Stromal cell of bone marrow (primary cell): ENCODE results near the gene UHRF1.
"Not testable (repeated sequence)": the region's sequence is repeated elsewhere in the genome, so short reads cannot be mapped to it uniquely, and the experiment has no call there.

ENCODE experiments used
- DNase-seq: peaks from one replicate; pipeline ENCODE4 v3.0.0-alpha.2; 2012; ENCODE audit warnings: low read depth

Gene UHRF1

GRCh38 chr19:4972509-4973230, 63.4 kb downstream of the UHRF1 start:
- DNase-seq = no peak

DNA sequence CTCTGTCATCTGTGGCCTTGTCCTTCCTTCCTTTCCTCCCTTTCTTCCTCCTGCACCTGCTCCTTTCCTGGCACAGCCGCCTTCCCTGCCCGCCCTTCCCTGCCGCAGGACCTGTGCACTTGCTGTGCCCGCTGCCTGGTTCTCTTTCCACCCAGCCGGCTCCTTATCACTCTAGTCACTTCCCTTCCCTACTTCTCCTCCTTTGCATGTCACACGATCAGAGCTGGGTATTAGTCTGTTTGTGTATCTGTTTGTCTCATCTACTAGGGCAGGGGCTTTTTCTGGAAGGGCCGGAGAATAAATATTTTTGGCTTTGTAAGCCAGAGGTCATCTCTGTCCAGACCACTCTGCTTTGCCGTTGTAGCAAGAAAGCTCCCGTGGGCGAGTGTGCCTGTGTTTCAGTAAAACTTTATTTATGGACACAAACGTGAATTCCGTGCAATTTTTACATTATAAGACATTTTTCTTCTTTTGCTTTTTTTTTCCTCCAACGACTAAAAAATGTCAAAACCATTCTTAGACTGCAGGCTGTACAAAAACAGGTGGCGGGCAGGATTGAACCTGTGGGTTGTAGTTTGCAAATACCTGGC, 65.7 kb downstream of the UHRF1 start:
- no peak for DNase-seq

DNA sequence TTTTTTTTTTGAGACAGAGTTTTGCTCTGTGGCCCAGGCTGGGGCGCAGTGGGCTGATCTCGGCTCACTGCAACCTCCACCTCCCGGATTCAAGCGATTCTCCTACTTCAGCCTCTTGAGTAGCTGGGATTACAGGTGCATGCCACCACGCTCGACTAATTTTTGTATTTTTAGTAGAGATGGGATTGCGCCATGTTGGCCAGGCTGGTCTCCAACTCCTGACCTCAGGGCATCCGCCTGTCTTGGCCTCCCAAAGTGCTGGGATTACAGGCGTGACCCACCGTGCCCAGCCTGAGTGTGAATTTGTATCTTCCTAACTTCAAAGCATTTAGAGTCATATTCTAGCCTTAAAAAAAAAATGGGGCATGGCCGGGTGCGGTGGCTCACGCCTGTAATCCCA, 66.3 kb downstream of the UHRF1 start:
- not testable (repeated sequence) for DNase-seq

- DNase-seq = peak; percentile 87
Measured at GRCh38 chr19:4976401-4977298, 67.3 kb downstream of the UHRF1 start.

DNA sequence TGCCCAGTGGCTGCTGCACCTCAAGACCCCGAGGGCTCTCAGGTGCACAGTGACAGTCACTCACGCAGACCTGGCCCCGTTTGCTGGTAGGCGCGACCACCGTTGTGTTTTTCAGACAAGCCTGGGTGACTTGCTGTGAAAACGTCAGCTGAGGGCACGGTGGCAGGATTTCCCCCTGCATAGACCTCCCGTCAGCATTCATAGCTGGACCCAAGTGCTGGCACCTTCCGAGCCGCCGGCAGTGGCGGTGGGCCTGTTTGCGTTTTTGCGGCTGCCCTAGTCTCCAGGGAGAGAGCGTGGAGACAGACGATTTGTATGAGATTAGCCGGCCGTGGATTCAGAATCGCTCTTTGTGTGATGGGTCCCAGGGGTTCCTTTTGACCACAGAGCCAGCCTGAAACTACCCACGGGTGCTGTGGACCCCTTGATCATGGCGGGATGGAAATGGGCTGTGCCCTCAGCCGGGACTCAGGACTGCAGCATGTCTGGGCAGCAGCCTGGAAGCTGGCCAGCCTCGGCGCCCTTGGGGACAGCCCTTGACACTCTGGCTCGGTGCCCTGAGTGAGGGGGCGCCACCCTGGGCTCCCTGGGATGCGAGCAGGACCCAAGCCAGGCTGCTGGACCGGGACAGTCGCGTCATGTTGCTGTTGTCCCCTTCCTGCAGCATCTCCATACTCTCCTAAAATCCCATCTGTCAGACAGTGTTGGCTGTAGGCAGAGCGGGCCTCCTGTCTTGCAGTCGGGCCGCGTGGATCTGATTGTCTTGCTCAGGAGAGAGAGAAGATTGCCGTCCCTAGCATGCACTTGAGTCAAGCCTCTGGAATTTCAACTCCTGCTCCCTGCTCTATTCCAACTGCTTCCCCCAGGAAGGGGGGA, 68.2 kb downstream of the UHRF1 start:
- DNase-seq = no peak

DNA sequence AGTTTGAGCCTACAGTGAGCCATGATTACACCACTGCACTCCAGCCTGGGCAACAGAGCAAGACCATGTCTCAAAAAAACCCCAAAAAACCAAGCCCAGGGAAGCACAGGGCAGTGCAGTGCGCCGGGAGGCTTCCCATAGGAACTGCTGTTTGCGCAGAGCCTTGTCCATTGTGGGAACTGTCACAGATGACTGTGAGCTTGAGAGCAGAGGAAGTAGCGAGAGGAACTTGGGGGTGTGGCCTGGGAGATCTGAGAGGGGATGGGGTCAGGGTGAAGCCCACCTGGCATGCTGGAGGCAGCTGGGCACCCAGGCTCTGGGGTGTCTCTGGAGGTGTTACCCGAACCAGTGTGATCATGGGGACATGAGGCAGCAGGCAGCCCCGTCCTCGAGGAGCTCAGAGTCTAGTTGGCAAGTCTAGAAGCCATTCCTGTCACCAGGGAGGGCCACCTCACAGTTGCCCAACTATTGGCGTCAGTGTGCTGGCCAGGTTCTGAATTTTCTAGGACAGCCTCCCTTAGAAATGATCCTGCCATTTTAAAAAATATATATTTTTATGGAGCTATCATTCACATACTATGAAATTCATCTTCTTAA, 70.0 kb downstream of the UHRF1 start:
- DNase-seq = no peak

DNA sequence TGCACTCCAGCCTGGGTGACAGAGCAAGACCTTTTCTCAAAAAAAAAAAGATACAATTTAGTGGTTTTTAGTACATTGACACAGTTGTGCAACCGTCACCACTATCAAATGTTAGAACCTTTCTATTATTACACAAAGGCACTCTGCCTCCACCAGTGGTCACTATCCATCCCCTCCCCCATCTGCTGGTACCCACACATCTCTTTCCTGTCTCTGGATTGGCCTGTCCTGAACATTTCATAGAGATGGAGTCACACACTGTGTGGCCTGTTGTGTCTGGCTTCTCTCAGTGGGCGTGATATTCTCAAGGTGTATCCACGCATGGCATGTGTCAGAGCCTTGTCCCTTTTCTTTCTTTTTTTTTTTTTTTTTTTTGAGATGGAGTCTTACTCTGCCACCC, 70.8 kb downstream of the UHRF1 start:
- no peak for DNase-seq

DNA sequence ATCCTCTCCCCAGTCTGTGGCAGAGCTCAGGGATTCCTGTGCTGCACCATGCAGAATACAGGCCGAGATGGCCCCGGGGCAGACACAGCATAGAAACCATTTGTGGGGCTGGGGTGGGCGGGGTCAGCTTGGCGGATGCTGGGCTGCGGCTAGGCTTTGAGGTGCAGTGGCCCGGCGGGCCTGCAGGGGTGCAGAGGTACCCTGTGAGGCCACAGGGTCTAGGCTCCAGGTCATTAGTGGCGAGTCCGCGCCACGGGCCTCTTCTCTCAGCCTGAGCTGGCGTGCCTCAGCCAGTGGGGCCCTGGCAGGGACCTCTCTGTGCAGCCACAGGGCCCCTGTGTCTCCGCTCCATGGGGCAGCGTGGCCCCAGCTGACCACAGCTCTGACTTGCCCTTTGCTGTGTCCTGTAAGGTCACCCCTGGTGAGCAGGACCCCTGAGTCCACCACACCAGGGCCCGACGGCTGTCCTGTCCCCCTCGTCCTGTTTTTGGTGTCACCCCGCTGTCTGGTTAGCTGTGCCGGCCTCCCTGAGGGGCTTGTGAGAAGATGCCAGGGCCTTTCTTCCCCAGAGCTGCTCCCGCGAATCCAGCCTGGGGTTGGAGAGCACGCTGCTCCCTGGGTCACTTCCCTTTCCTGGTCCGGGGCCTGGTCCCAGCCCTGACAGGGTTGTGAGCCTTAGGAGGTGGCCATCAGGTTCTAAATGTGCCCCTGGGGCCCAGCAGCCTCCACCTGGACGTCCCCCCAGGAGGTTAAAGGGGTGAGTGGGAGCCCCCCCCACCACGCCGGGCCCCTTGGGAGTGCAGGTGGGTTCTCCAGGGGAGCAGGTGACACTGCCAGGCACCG, 71.8 kb downstream of the UHRF1 start:
- DNase-seq = no peak

DNA sequence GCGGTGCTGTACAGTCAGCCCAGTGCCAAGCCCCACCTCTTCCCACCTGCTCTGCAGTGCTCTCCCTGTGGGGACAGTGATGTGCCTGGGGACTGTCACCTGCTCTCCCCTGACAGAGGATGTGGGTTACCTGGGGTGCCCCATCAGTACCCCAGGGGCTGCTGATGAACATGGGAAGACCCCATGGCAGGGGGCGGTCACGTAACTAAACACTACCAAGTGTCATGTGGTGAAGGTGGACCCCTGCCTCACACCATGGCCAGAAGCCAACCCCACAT, 72.3 kb downstream of the UHRF1 start:
- DNase-seq = no peak

DNA sequence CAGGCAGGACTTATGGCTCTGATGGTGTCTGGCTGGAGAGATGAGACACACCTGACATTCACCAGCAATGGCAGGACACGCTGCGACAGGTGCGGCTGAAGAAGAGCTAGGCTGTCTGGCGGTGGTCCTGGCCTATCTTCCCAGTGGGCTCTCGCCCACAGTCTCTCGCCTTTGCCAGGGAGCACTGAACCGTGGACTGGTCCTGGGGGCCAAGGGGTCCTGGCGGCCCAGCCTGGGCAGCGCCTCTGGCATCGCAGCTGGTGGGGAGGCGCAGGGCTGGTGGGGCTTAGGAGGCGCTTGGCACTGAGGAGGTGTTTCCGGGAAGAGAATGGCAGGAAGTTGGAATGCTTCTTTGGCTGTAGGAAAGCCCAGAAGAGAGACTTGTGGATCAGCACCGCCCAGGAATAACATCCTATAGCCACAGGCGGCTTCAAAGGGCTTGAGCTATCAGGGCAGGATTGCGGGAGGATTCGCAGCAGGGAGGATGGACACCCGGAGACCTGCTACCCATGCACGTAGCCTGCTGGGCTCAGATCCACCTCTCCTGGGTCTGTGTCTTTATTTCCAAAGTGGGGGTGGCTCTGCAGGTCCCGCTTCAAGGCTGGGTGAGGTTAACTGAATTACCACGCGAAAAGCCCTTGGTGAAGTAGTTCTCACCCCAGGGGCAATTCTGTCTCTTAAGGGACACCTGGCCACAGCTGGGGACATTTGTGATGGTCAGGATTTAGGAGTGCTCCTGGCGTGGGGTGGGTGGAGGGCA, 74.2 kb downstream of the UHRF1 start:
- DNase-seq = no peak

DNA sequence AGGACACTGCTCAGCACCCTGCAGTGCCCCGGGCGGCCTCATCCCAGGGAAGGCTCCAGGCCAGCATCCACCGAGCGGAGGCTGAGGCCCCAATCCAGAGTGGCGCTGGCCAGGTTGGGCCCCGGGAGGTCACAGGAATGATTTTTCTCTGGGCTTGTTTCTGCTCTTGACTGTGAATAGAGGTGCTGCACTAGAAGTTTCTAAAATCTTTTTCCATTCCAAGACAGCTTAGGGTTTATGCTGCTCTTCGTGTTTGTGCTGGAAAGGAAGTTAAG, 74.7 kb downstream of the UHRF1 start:
- DNase-seq = no peak

GRCh38 chr19:4984438-4984990, 75.2 kb downstream of the UHRF1 start:
- DNase-seq = no peak

GRCh38 chr19:4985551-4985991, 76.3 kb downstream of the UHRF1 start:
- no peak for DNase-seq

GRCh38 chr19:4986056-4986455, 76.8 kb downstream of the UHRF1 start:
- DNase-seq = no peak

DNA sequence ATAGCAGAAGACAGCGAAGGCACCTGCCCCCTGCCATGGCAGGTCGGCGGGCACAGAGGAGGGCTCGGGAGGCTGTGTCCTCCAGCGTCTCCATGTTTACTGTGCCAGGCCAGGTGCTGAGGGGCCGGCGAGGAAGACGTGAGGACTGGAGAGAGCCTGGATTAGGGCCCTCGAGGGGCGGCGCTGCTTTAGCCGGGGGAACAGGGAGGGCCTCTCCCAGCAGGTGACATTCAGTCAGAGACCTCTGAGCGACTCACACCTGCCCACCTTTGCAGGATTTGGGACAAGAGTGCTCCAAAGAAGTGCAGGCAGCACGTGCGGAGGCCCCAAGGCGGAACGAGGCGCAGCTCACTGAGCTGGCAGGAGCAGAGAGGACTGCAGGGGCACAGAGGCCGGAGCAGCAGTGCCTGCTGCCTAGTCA, 77.2 kb downstream of the UHRF1 start:
- DNase-seq = no peak

- no peak for DNase-seq
Measured at GRCh38 chr19:4987256-4987655, 78.0 kb downstream of the UHRF1 start.

- DNase-seq = no peak
Measured at GRCh38 chr19:4987692-4988370, 78.5 kb downstream of the UHRF1 start.

DNA sequence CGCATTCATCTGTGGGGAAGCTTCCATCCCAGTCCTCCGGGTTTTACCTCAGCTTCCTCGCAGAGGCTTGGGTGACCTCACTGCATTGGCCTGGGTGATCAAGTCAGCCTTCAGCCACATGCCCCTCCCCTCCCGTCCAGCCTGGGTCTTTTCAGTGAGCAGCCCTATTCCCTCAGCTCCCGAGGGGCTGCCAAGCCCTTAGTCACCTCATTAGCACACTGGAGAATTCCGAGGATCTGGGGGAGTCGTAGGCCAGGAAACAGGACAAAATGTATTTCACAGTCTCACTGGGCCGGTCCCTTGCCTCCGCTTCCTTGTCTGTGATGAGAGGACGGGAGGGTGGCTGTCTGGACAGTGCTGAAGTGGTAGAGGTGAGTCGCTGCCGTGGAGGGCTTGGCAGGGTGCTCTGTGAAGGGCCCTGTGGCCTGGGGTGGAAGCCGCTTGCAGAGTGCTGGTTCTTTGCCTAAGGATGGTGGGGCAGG, 79.5 kb downstream of the UHRF1 start:
- DNase-seq = peak; percentile 63

- no peak for DNase-seq
Measured at GRCh38 chr19:4990306-4990705, 81.0 kb downstream of the UHRF1 start.
